CD14-positive monocyte (primary cell): ENCODE measurements around the gene VAMP2. TPM values are rescaled to one million over a fixed set of nuclear protein-coding genes. Genes with fewer than 3 reads are reported as not detected.

ENCODE experiments used
- DNase-seq, 3 donors: peaks; one replicate each; pipeline ENCODE4 v3.0.0-alpha.2; 2011 to 2022
- H2AFZ ChIP-seq: 2 replicates; pipeline ENCODE4 v1.6.0; 2012; ENCODE audit warnings: mild to moderate bottlenecking, low read depth, low read length, inconsistent platforms; ENCODE audit not compliant: insufficient read depth, poor library complexity, severe bottlenecking
- H3K27ac ChIP-seq, 2 donors: 1 replicate in 1 of 2; 2 replicates in 1 of 2; pipeline ENCODE4 v1.5.1; 2012 to 2013; ENCODE audit warnings: low read length in 2 of 2, control low read depth in 1 of 2, inconsistent platforms in 1 of 2, low read depth in 1 of 2, mild to moderate bottlenecking in 1 of 2
- H3K27me3 ChIP-seq, 2 donors: one replicate each; pipeline versions ENCODE4 v1.6.0 to v1.6.1; 2011 to 2013; ENCODE audit warnings: low read length in 2 of 2; ENCODE audit not compliant: control insufficient read depth in 2 of 2, insufficient read depth in 2 of 2
- H3K36me3 ChIP-seq, 2 donors: replicated peaks in 1 of 2; 1 replicate in 1 of 2; 2 replicates in 1 of 2; pipeline versions ENCODE4 v1.5.1 to v1.6.1; 2012 to 2013; ENCODE audit warnings: low read length in 2 of 2, control low read depth in 1 of 2, inconsistent platforms in 1 of 2, mild to moderate bottlenecking in 1 of 2; ENCODE audit not compliant: insufficient read depth in 2 of 2, control insufficient read depth in 1 of 2
- H3K4me1 ChIP-seq, 2 donors: 1 replicate in 1 of 2; 2 replicates in 1 of 2; pipeline versions ENCODE4 v1.5.1 to v1.6.1; 2012 to 2013; ENCODE audit warnings: low read length in 2 of 2, control low read depth in 1 of 2, inconsistent platforms in 1 of 2, mild to moderate bottlenecking in 1 of 2, moderate library complexity in 1 of 2; ENCODE audit not compliant: insufficient read depth in 2 of 2, control insufficient read depth in 1 of 2
- H3K4me2 ChIP-seq: replicated peaks from 2 replicates; pipeline ENCODE3; 2012; ENCODE audit warnings: low read length, moderate library complexity, mild to moderate bottlenecking; ENCODE audit not compliant: poor library complexity, severe bottlenecking; ENCODE audit errors: extremely low read depth
- H3K4me3 ChIP-seq, 3 experiments: fragments of 200-600 bp in 1 of 3; sonication (generic) in 1 of 3; replicated peaks in 1 of 3; 1 replicate in 2 of 3; 2 replicates in 1 of 3; pipeline ENCODE4 v1.5.1; 2011 to 2013; ENCODE audit warnings: low read length in 3 of 3, mild to moderate bottlenecking in 3 of 3, control low read depth in 2 of 3, low read depth in 2 of 3, inconsistent platforms in 1 of 3, moderate library complexity in 1 of 3
- H3K79me2 ChIP-seq: 2 replicates; pipeline ENCODE4 v1.6.0; 2012; ENCODE audit warnings: mild to moderate bottlenecking, control low read depth, inconsistent platforms, low read length, moderate library complexity; ENCODE audit not compliant: insufficient read depth
- H3K9ac ChIP-seq: 2 replicates; pipeline ENCODE4 v1.6.0; 2017; ENCODE audit warnings: low read length, mild to moderate bottlenecking; ENCODE audit not compliant: insufficient read depth, poor library complexity, severe bottlenecking
- H3K9me3 ChIP-seq, 2 donors: replicated peaks in 1 of 2; 1 replicate in 1 of 2; 2 replicates in 1 of 2; pipeline versions ENCODE4 v1.5.1 to v1.6.1; 2012 to 2013; ENCODE audit warnings: low read length in 2 of 2, control low read depth in 1 of 2; ENCODE audit not compliant: control insufficient read depth in 1 of 2, insufficient read depth in 1 of 2
- H4K20me1 ChIP-seq: 2 replicates; pipeline ENCODE4 v1.6.0; 2012; ENCODE audit warnings: mild to moderate bottlenecking, low read length, control low read depth, moderate library complexity; ENCODE audit not compliant: insufficient read depth
- H3K27ac Mint-ChIP-seq, 7 donors: one replicate each; pipeline ENCODE4 v1.8.0; 2020; ENCODE audit warnings: mild to moderate bottlenecking in 7 of 7, mixed read lengths in 7 of 7, moderate library complexity in 6 of 7, inconsistent platforms in 2 of 7
- H3K27me3 Mint-ChIP-seq, 3 donors: one replicate each; pipeline ENCODE4 v1.8.0; 2021 to 2022; ENCODE audit warnings: low read depth in 3 of 3, mild to moderate bottlenecking in 3 of 3, mixed read lengths in 3 of 3, moderate library complexity in 3 of 3, inconsistent platforms in 1 of 3
- H3K36me3 Mint-ChIP-seq, 2 donors: one replicate each; pipeline ENCODE4 v1.8.0; 2020; ENCODE audit warnings: mixed read lengths in 2 of 2, inconsistent platforms in 1 of 2, mild to moderate bottlenecking in 1 of 2
- H3K4me1 Mint-ChIP-seq: one replicate; pipeline ENCODE4 v1.8.0; 2020; ENCODE audit warnings: mild to moderate bottlenecking, mixed read lengths
- H3K4me3 Mint-ChIP-seq, 2 donors: one replicate each; pipeline ENCODE4 v1.8.0; 2020; ENCODE audit warnings: mild to moderate bottlenecking in 2 of 2, mixed read lengths in 2 of 2, moderate library complexity in 1 of 2
- H3K9me3 Mint-ChIP-seq, 7 donors: one replicate each; pipeline ENCODE4 v1.8.0; 2020 to 2022; ENCODE audit warnings: mixed read lengths in 7 of 7, mild to moderate bottlenecking in 6 of 7, moderate library complexity in 6 of 7, inconsistent platforms in 2 of 7
- CTCF ChIP-seq: fragments of 200-600 bp; IDR thresholded peaks from one replicate; pipeline ENCODE4 v1.8.0; 2022; ENCODE audit warnings: antibody characterized with exemption, mild to moderate bottlenecking
- WGBS: methylation state at CpG from one replicate; pipeline ENCODE4 v1.1.5; 2013; ENCODE audit warnings: missing lambda C conversion rate; ENCODE audit not compliant: insufficient coverage; 5-methylcytosine and 5-hydroxymethylcytosine counted together
- intact Hi-C, 2 donors: fragments of 100-400 bp; cut with micrococcal nuclease; formaldehyde crosslinking; loops; one replicate each; pipeline versions ENCODE4 v1.15.0 to v1.15.1; 2023
- polyA plus RNA-seq, 3 donors: library from polyadenylated mRNA; depleted of rRNA in 1 of 3; unstranded in 2 of 3; stranded (reverse) in 1 of 3; fragments of 300-500 nt in 2 of 3; fragments of >200 nt in 1 of 3; fragmentation: Illumina TruSeq in 2 of 3; gene quantifications; 1 replicate in 2 of 3; 2 replicates in 1 of 3; pipeline ENCODE4 v1.2.3, GENCODE V29; 2012 to 2021

The VAMP2 gene
- polyA plus RNA-seq, 3 donors: 10.2 to 139 (median 14.5) TPM

GRCh38 chr17:8160224-8160577 is 2.5 kb downstream of the VAMP2 start:
- Mint-ChIP-seq H3K4me1 (peaks cover 59% of the 10 kb centered on the region), H3K27me3 (no peaks in the 10 kb centered on the region), H3K36me3 (peaks cover 27 to 30% of the 10 kb centered on the region in 2 donors), H3K27ac (peak overlapping the region in 3 of 7 donors; percentile 53 to 90 (median 85)), H3K9me3 (peaks cover 0 to 2% (median 0%) of the 10 kb centered on the region in 7 donors), H3K4me3 (no peak overlapping the region)
- peak overlapping the region in 1 of 2 donors; percentile 0 for H3K27ac ChIP-seq
- WGBS: 43% methylated on average over 2 of the region's 4 CpGs
- no peak overlapping the region for H3K4me3 ChIP-seq
- H3K36me3 ChIP-seq: peaks cover 19 to 26% of the 10 kb centered on the region in 2 donors
- no peaks in the 10 kb centered on the region for H3K27me3 ChIP-seq
- H3K4me2 ChIP-seq: peak overlapping the region; percentile 6
- no peak overlapping the region for H2AFZ ChIP-seq
- DNase-seq: no peak
- H4K20me1 ChIP-seq: peaks cover 9% of the 10 kb centered on the region
- H3K79me2 ChIP-seq: peaks cover 36% of the 10 kb centered on the region
- no peaks in the 10 kb centered on the region for H3K9me3 ChIP-seq
- no peak overlapping the region for H3K9ac ChIP-seq
- no peak for TF ChIP-seq CTCF
- intact Hi-C loops: loop anchor here in 1 of 2 donors (5.0 kb wide), 1 partner anchor 33 kb away; no protein-coding TSS in a partner anchor
- H3K4me1 ChIP-seq: peaks cover 61 to 87% of the 10 kb centered on the region in 2 donors

- no peak overlapping the region for H3K9ac ChIP-seq
- DNase-seq: no peak
- peaks cover 0 to 2% (median 0%) of the 10 kb centered on the region in 7 donors for H3K9me3 Mint-ChIP-seq
- no peak overlapping the region for H3K4me2 ChIP-seq
- peak overlapping the region in 6 of 7 donors; percentile 53 to 88 (median 82) for H3K27ac Mint-ChIP-seq
- H3K79me2 ChIP-seq: peaks cover 37% of the 10 kb centered on the region
- no peak overlapping the region for H3K4me3 ChIP-seq
- peaks cover 63 to 88% of the 10 kb centered on the region in 2 donors for H3K4me1 ChIP-seq
- H3K27me3 Mint-ChIP-seq: no peaks in the 10 kb centered on the region
- no peaks in the 10 kb centered on the region for H3K9me3 ChIP-seq
- TF ChIP-seq CTCF: no peak
- H2AFZ ChIP-seq: no peak overlapping the region
- H3K4me1 Mint-ChIP-seq: peaks cover 54% of the 10 kb centered on the region
- peaks cover 30% of the 10 kb centered on the region in 2 donors for H3K36me3 Mint-ChIP-seq
- H3K4me3 Mint-ChIP-seq: no peak overlapping the region
- H3K27me3 ChIP-seq: no peaks in the 10 kb centered on the region
- intact Hi-C loops: loop anchor here (2.0 to 10.0 kb wide), 5 partner anchors 21 to 325 kb away; partner anchors contain the start of genes HES7 (in 1 of the 2) and KDM6B (in 1 of the 2)
- peaks cover 19 to 26% of the 10 kb centered on the region in 2 donors for H3K36me3 ChIP-seq
- peaks cover 14% of the 10 kb centered on the region for H4K20me1 ChIP-seq
- peak overlapping the region; percentile 0 to 34 for H3K27ac ChIP-seq
- no CpG with 5 or more reads among the region's 4 CpGs for WGBS
Observed at GRCh38 chr17:8159459-8160223, 3.1 kb downstream of the VAMP2 start.
